Hepatocyte (in vitro differentiated cells): ENCODE results near the gene ERFE. TPM values are rescaled to one million over a fixed set of nuclear protein-coding genes. Genes with fewer than 3 reads are reported as not detected.

Source experiments
- DNase-seq: peaks from one replicate; pipeline ENCODE4 v3.0.0-alpha.2; 2016; ENCODE audit warnings: low spot score
- H2AFZ ChIP-seq: fragments of 200-600 bp; sonication (generic); 2 replicates; pipeline ENCODE4 v1.6.0; 2016; ENCODE audit warnings: antibody characterized with exemption, mild to moderate bottlenecking
- H3K27ac ChIP-seq: fragments of 200-600 bp; sonication (generic); 2 replicates; pipeline ENCODE4 v1.5.1; 2016; ENCODE audit warnings: mild to moderate bottlenecking
- H3K27me3 ChIP-seq: fragments of 200-600 bp; sonication (generic); 2 replicates; pipeline ENCODE4 v1.6.1; 2016
- H3K36me3 ChIP-seq: fragments of 200-600 bp; sonication (generic); replicated peaks from 2 replicates; pipeline ENCODE4 v1.5.1; 2016; ENCODE audit warnings: low read depth; ENCODE audit not compliant: insufficient read depth
- H3K4me1 ChIP-seq: fragments of 200-600 bp; sonication (generic); 2 replicates; pipeline ENCODE4 v1.5.1; 2016; ENCODE audit warnings: mild to moderate bottlenecking, moderate library complexity; ENCODE audit not compliant: insufficient read depth
- H3K4me2 ChIP-seq: fragments of 200-600 bp; sonication (generic); 2 replicates; pipeline ENCODE4 v1.6.0; 2016
- H3K4me3 ChIP-seq: fragments of 200-600 bp; sonication (generic); 2 replicates; pipeline ENCODE4 v1.5.1; 2016; ENCODE audit warnings: mild to moderate bottlenecking
- H3K79me2 ChIP-seq: fragments of 200-600 bp; sonication (generic); 2 replicates; pipeline ENCODE4 v1.6.0; 2017; ENCODE audit warnings: mild to moderate bottlenecking
- H3K9me2 ChIP-seq: fragments of 200-600 bp; sonication (generic); replicated peaks from 2 replicates; pipeline ENCODE4 v1.6.0; 2017; ENCODE audit warnings: mild to moderate bottlenecking; ENCODE audit not compliant: insufficient read depth
- H3K9me3 ChIP-seq: fragments of 200-600 bp; sonication (generic); 2 replicates; pipeline ENCODE4 v1.5.1; 2016; ENCODE audit warnings: low read depth, mild to moderate bottlenecking
- H4K20me1 ChIP-seq: fragments of 200-600 bp; sonication (generic); 2 replicates; pipeline ENCODE4 v1.6.0; 2016; ENCODE audit warnings: mild to moderate bottlenecking; ENCODE audit not compliant: insufficient read depth, poor library complexity, severe bottlenecking
- CTCF ChIP-seq: fragments of 200-600 bp; sonication (generic); IDR thresholded peaks from 2 replicates; pipeline ENCODE4 v1.5.1; 2016; ENCODE audit warnings: antibody characterized with exemption, mild to moderate bottlenecking; ENCODE audit not compliant: poor library complexity
- EZH2 ChIP-seq: fragments of 200-600 bp; sonication (generic); IDR thresholded peaks from 2 replicates; pipeline ENCODE4 v1.6.1; 2016; ENCODE audit warnings: antibody characterized with exemption, mild to moderate bottlenecking, borderline replicate concordance
- EZH2phosphoT487 ChIP-seq: fragments of 200-600 bp; sonication (generic); IDR thresholded peaks from one replicate; pipeline ENCODE4 v1.6.1; 2018; ENCODE audit warnings: antibody characterized with exemption, mild to moderate bottlenecking, low read depth, moderate library complexity; ENCODE audit not compliant: unreplicated experiment, severe bottlenecking
- WGBS: methylation state at CpG from one replicate; pipeline ENCODE4 v1.1.6; 2016; ENCODE audit warnings: low lambda C conversion rate; ENCODE audit errors: missing lambda C conversion rate; 5-methylcytosine and 5-hydroxymethylcytosine counted together
- polyA plus RNA-seq: library from polyadenylated mRNA; unstranded; fragments of >200 nt; fragmentation: Nextera tagmentation; extraction: Ambion mirVana; gene quantifications from 2 replicates; pipeline ENCODE4 v1.2.1, GENCODE V29; 2016
- total RNA-seq: library from RNA; depleted of rRNA; stranded (reverse); fragments of >200 nt; gene quantifications from 2 replicates; pipeline ENCODE4 v1.2.3, GENCODE V29; 2014

The ERFE gene
- total and polyA plus RNA-seq, 2 experiments from 2014 or later = 0.27 to 0.30 TPM

GRCh38 chr2:238203094-238203972 lies 44.6 kb downstream of the ERFE start, which contains the start of gene ILKAP:
TSS of gene ILKAP (minus strand) at chr2:238203695. CDS start at chr2:238203553, 142 bp downstream.
- Histone ChIP-seq H3K4me1 (peaks cover 8% of the 10 kb centered on the region), H3K79me2 (peaks cover 47% of the 10 kb centered on the region), H3K4me2 (peak within 1 kb of the TSS; percentile 98)

GRCh38 chr2:238203973-238204683 lies 45.4 kb downstream of the ERFE start:
- no peaks in the 10 kb centered on the region for H3K9me2 ChIP-seq
- TF ChIP-seq EZH2phosphoT487 (no peak), CTCF (no peak), EZH2 (no peak)
- no peaks in the 10 kb centered on the region for H3K36me3 ChIP-seq
- peak overlapping the region; percentile 89 for H3K27ac ChIP-seq
- no peaks in the 10 kb centered on the region for H3K9me3 ChIP-seq
- peak overlapping the region; percentile 26 for H3K4me3 ChIP-seq
- H2AFZ ChIP-seq = peak overlapping the region; percentile 95
- WGBS = 67% methylated on average over 18 of the region's 18 CpGs
- H3K79me2 ChIP-seq = peaks cover 39% of the 10 kb centered on the region
- H4K20me1 ChIP-seq = peaks cover 38% of the 10 kb centered on the region
- no peaks in the 10 kb centered on the region for H3K27me3 ChIP-seq
- no peak for DNase-seq
- peak overlapping the region; percentile 84 for H3K4me2 ChIP-seq
- peaks cover 8% of the 10 kb centered on the region for H3K4me1 ChIP-seq

More at GRCh38 chr2:238203094-238203972, 44.6 kb downstream of the ERFE start, which contains the start of gene ILKAP:
- Histone ChIP-seq H4K20me1 (peaks cover 45% of the 10 kb centered on the region), H3K36me3 (no peaks in the 10 kb centered on the region), H2AFZ (peak within 1 kb of the TSS; percentile 95), H3K27me3 (no peaks in the 10 kb centered on the region), H3K27ac (peak within 1 kb of the TSS; percentile 96), H3K9me2 (no peaks in the 10 kb centered on the region), H3K9me3 (no peaks in the 10 kb centered on the region), H3K4me3 (peak within 1 kb of the TSS; percentile 93)
- DNase-seq = peak; percentile 96
- under 1% methylated on average over 43 of the region's 126 CpGs for WGBS
- TF ChIP-seq CTCF = peak; percentile 2
- no peak for TF ChIP-seq EZH2

- TF ChIP-seq EZH2 (no peak), CTCF (no peak), EZH2phosphoT487 (no peak)
- H4K20me1 ChIP-seq = peaks cover 9% of the 10 kb centered on the region
- peak overlapping the region; percentile 12 for H3K27ac ChIP-seq
- peaks cover 2% of the 10 kb centered on the region for H3K4me1 ChIP-seq
- no peaks in the 10 kb centered on the region for H3K36me3 ChIP-seq
- H3K27me3 ChIP-seq = no peaks in the 10 kb centered on the region
- H3K79me2 ChIP-seq = peaks cover 10% of the 10 kb centered on the region
- no peaks in the 10 kb centered on the region for H3K9me2 ChIP-seq
- no peak overlapping the region for H3K4me3 ChIP-seq
- H3K4me2 ChIP-seq = no peak overlapping the region
- WGBS = 83% methylated on average over 7 of the region's 7 CpGs
- H2AFZ ChIP-seq = no peak overlapping the region
- no peaks in the 10 kb centered on the region for H3K9me3 ChIP-seq
- no peak for DNase-seq
Measured at GRCh38 chr2:238207006-238207405, 48.2 kb downstream of the ERFE start.
